Ammon's horn (tissue), 1 donor: ENCODE results near the gene GNAQ.
"Not testable (repeated sequence)": the region's sequence is repeated elsewhere in the genome, so short reads cannot be mapped to it uniquely, and the experiment has no call there.

Source experiments
- DNase-seq: peaks from one replicate; pipeline ENCODE4 v3.0.0-alpha.2; 2016; ENCODE audit warnings: low spot score

The GNAQ gene

GRCh38 chr9:77877976-77878375, 153.6 kb downstream of the GNAQ start:
- DNase-seq, result no peak

- no peak for DNase-seq
Observed at GRCh38 chr9:77876590-77876989, 155.0 kb downstream of the GNAQ start.

- peak; percentile 20 for DNase-seq
Observed at GRCh38 chr9:77876091-77876490, 155.5 kb downstream of the GNAQ start.

DNA sequence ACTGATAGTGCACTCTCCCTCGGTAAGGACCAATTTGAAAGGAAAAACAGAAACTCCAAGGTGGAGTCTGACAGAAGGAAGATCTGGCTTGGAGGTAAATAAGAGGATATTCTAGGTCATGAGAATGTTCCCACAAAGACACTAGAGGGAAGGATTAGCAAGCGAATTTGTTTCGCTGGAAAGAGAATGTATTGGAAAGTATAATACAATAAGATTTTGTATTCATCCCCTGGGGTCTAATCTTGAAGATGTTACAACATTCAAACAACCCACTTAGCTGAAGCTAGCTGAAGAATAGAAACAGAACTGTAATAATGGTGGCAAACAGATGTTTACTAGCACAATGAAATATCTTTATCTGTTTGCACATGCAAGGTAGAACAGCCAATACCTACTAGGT, 158.7 kb downstream of the GNAQ start:
- no peak for DNase-seq

GRCh38 chr9:77872177-77872576, 159.4 kb downstream of the GNAQ start:
- DNase-seq, result no peak

- no peak for DNase-seq
Observed at GRCh38 chr9:77871483-77871882, 160.1 kb downstream of the GNAQ start.

DNA sequence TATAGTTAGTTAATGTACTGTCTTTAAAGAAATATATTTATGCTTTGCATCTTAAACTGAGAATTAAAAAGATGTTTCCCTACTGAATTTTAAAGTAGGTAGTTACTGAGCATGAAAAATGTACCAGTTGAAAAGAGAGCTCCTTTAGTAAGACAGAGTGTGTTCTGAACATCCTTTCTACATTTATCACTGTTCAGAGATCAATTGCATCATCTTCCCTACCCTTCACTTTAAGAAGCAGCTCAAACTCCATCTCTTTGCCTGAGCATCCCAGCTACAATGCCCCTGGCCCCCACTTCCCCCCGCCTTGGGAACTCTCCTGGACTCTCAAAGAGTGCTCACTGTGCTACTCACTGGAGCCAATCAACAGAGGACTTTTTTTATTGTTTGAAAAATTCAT, 164.7 kb downstream of the GNAQ start:
- no peak for DNase-seq

DNA sequence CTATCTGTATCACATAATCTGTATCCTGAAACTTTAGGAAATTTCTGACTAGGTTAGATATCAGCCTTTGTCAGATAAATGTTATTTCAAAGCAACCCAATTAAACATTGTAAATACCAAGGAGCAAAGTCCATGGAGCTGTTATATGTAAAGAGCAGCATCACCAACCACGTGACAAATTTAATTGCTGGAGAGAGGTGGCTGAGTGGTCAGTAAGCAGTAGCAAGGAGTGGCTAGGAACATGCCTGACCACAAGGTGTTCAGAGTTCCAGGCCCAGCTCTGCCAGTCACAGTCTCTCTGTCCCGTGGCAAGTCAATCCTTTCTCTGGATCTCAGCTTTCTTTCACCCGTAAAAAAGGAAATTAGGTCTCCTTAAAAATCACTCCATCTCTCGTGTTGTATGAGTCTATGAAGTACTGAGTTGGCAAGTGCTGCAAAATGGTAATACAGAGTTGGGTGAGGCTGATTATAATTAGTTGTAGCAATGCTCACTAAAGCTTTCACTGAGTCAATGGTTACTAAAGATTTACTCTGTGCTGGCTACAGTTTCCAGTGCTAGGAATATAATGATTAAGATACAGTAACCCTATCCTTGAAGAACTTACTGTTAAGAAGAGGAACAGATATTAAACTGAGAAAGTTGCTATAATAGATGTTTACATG, 166.1 kb downstream of the GNAQ start:
- DNase-seq, result no peak

- DNase-seq, result no peak
Observed at GRCh38 chr9:77864211-77864889, 167.3 kb downstream of the GNAQ start.

- DNase-seq, result not testable (repeated sequence)
Observed at GRCh38 chr9:77863638-77864037, 168.0 kb downstream of the GNAQ start.

DNA sequence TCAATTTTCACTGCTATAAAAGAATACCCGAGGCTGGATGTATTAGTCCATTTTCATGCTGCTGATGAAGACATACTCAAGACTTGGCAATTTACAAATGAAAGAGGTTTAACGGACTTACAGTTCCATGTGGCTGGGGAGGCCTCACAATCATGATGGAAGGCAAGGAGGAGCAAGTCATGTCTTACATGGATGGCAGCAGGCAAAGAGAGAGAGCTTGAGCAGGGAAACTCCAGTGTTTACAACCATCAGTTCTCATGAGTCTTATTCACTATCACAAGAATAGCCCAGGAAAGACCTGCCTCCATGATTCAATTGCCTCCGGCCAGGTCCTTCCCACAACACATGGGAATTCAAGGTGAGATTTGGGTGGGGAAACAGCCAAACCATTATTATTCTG, 170.7 kb downstream of the GNAQ start:
- DNase-seq, result not testable (repeated sequence)

DNA sequence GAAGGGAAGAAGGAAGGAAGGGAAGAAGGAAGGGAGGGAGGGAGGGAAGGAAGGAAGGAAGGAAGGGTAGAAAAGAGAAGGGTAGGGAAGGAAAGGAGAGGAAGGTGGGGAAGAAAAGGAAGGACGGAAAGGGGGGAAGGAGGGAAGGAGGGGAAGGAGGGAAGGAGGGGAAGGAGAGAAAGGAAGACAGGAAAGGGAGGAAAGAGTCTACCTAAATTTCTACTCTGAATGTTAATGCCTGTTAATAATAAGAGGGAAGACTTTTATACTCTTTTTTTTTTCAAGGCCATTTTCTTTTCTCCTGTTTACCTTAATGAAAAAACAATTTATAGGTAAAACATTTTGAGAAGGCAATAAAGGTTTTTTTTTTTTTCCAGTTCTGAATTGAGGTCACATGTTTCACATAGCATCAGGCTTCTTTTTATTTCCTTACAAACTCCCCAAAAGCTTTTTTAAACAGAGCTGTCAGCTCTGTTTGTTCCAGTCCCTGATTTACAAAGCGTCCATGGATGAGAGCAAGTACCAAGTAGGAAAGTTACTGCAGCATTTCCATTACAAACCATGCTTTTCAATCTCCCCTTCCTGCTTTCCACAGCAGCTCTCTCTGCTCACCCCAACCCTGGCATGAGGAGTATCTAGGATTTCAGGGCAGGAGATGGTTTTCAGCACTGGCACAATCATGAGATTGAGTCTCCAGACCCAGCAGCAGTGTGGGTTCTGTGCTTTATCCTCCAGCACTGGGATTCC, 173.9 kb downstream of the GNAQ start:
- no peak for DNase-seq

DNA sequence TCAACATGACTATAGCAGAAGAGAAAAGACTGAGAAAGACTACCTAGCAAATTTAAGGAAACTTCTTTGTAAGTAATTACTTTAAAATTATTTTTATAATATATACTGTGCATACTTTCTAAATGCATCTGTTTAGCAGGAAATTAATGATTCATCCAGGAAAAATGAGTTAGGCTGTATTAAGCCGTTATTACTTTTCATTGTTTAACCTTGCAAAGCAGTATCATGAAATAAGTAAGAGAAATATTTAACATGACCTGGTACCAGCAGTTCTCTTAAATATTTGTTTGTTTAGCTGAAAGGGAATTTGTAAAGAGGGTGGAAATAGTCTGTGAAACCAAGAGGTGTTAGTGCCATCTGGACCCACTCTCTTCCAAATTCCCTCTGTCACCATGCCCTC, 175.0 kb downstream of the GNAQ start:
- no peak for DNase-seq

GRCh38 chr9:77854916-77855311, 176.7 kb downstream of the GNAQ start:
- no peak for DNase-seq

DNA sequence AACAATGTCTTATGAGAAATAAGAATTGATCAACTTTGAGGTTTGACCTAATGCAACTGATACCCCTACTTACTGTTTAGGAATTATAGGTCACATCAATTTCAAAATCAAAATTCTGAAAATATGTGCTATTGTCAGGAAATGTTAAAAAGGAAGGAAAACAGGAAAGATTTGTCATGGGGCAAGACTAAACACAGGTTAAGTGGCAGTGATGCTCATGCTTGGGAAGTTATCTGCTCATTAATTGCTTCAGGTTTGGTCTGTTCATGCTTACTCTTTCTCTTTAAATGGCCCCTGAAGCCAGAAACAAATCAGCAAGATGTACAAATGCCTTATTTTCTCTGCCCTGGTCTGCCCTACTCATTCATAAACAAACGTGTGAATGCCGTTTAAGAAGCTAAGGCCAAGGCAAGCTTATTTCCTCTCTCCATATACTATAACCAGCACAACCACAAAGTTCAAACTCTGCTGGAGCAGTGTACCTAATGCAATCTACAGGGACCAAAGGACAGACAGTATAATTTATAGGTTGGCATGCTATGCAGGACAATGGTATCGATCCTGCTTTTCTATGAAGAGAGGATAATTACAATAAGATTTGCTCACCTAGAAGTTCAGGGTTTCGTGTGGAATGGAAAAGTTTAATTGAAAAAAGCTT, 177.2 kb downstream of the GNAQ start:
- DNase-seq, result no peak

DNA sequence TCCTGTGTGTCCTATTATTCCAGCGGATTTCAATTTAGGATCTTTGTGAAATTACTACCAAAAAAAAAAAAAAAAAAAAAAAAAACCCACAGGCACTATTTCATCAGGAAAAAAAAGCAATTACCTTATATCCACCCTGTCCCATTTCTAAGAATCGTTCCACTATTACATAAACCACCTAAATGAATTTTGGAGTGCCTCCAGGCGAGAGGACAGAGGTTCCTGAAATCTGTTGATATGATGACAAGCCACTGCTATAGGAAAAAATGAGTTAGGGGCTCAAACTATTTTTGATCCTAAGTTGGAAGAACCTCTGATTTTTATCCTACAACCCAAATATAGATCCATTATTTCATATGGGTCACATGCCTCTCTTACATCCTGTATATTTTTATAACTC, 177.9 kb downstream of the GNAQ start:
- no peak for DNase-seq

DNA sequence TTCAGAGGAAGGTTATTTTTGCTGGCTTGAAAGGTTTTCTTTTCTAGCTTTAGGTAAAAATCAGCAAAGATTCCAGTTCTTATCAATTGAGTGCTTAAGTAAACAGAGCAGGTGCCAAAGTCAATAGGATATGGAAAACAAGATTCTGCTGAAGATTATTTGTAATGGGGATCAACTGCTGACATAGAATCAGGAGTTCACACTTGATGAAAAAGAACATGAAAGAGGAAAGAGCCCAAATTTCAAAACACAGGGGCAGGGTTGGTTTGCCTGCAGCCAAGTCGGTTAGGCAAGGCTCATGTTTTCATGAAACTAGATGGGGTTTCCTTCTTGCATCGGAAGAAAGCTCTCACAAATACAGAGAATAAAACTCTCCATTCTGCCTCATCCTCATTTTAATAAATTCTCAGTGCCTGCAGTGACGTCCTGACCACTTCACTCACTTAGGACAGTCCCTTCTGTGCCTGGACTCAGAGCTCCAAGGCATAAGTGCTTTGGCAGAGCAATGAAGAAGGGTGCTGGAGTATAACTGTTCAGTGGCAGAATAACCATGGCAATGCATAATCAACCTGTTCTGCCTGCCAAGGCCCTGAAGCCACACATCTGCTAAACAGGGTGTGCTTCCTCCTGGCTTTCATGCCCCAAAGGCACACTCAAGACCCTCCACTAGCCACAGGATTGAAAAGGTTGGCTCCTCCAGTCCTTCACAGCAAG, 179.6 kb downstream of the GNAQ start:
- peak; percentile 36 for DNase-seq

- peak; percentile 83 for DNase-seq
Observed at GRCh38 chr9:77848897-77849296, 182.7 kb downstream of the GNAQ start.

DNA sequence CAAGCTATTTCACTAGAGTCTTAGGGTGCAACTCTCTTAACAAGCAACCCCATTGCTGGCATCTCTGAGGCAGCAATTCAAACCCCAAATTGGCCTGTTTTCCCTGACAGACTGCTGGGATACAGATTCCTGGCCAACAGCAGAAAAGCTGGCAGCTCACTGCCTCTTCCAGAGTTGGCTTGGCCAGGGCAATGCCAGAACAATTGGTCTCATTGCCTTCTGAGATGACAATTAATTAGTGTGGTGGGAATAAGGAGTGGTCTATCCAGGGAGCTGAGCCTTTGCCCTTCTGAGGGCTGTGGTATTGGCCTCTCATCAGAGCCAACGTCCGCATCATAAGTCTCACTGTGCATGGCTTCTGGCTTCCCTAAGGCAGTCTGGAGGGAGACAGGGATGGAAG, 183.2 kb downstream of the GNAQ start:
- DNase-seq, result peak; percentile 86

DNA sequence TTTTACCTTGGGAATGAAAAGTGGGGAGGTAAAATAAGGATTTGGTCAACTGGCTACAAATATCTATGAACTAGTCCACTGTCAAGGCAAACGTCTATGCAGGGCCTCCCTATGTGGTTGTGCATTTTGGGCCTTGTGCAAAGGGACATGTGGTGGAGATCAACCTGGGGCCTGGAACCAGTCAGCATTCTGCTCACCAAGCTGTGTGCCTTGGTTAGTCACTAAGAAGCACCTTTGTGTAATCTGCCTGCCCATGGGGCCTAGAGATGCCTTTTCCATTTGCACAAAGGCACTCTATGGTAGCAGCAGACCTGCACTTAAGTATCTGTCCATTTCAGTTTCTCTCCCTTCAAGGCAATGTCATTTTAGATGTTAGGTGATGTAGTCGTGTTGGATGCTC, 184.0 kb downstream of the GNAQ start:
- no peak for DNase-seq

GRCh38 chr9:77847059-77847499, 184.5 kb downstream of the GNAQ start:
- DNase-seq, result no peak

GRCh38 chr9:77844415-77844814, 187.2 kb downstream of the GNAQ start:
- DNase-seq, result no peak
